Right atrium auricular region (tissue), 2 donors: ENCODE measurements around the gene PDF. TPM values are rescaled to one million over a fixed set of nuclear protein-coding genes. Genes with fewer than 3 reads are reported as not detected.

Experiments used
- DNase-seq: peaks from one replicate; pipeline ENCODE4 v3.0.0-alpha.2; 2019; ENCODE audit warnings: low spot score
- H3K27ac ChIP-seq, 2 donors: fragments of 200-600 bp; sonication (generic); 1 replicate in 1 of 2; 2 replicates in 1 of 2; pipeline ENCODE4 v1.5.1; 2016 to 2019
- H3K27me3 ChIP-seq, 2 donors: fragments of 200-600 bp; sonication (generic); one replicate each; pipeline versions ENCODE4 v1.5.1 to v1.6.0; 2017 to 2019
- H3K36me3 ChIP-seq: fragments of 200-600 bp; sonication (generic); one replicate; pipeline ENCODE4 v1.5.1; 2016
- H3K4me1 ChIP-seq, 2 donors: fragments of 200-600 bp; sonication (generic); one replicate each; pipeline versions ENCODE4 v1.5.1 to v1.6.0; 2017 to 2019
- H3K4me3 ChIP-seq, 2 donors: fragments of 200-600 bp; sonication (generic); 1 replicate in 1 of 2; 2 replicates in 1 of 2; pipeline ENCODE4 v1.5.1; 2017 to 2019; ENCODE audit warnings: mild to moderate bottlenecking in 1 of 2, moderate library complexity in 1 of 2
- H3K9me3 ChIP-seq, 2 donors: fragments of 200-600 bp; sonication (generic); one replicate each; pipeline ENCODE4 v1.5.1; 2019
- CTCF ChIP-seq, 2 donors: fragments of 200-600 bp; sonication (generic); IDR thresholded peaks; one replicate each; pipeline ENCODE4 v1.5.1; 2019; ENCODE audit warnings: antibody characterized with exemption in 2 of 2
- total RNA-seq, 2 donors: library from RNA; depleted of rRNA; stranded (reverse); fragments of >200 nt; gene quantifications; one replicate each; pipeline ENCODE4 v1.1.0, GENCODE V29; 2016

Gene PDF
- total RNA-seq, 2 donors from 2014 or later = 11.8 to 12.8 TPM

GRCh38 chr16:69318911-69319289 is 11.5 kb downstream of the PDF start:
- Histone ChIP-seq H3K27ac (no peak overlapping the region), H3K4me1 (peaks cover 0 to 1% of the 10 kb centered on the region in 2 donors), H3K36me3 (peaks cover 83% of the 10 kb centered on the region), H3K4me3 (no peak overlapping the region), H3K27me3 (no peaks in the 10 kb centered on the region), H3K9me3 (no peaks in the 10 kb centered on the region)
- DNase-seq = no peak
- TF ChIP-seq CTCF (IDR thresholded peaks at IDR 0.05) = no peak

- no peak for TF ChIP-seq CTCF (IDR thresholded peaks at IDR 0.05)
- Histone ChIP-seq H3K4me3 (no peak overlapping the region), H3K4me1 (no peaks in the 10 kb centered on the region), H3K36me3 (peaks cover 78% of the 10 kb centered on the region), H3K27ac (no peak overlapping the region), H3K9me3 (no peaks in the 10 kb centered on the region), H3K27me3 (no peaks in the 10 kb centered on the region)
- DNase-seq = no peak
Measured at GRCh38 chr16:69318177-69318910, 12.0 kb downstream of the PDF start.

- peaks cover 60% of the 10 kb centered on the region for H3K36me3 ChIP-seq
- H3K27me3 ChIP-seq = no peaks in the 10 kb centered on the region
- H3K4me1 ChIP-seq = peaks cover 0 to 17% of the 10 kb centered on the region in 2 donors
- no peak overlapping the region for H3K4me3 ChIP-seq
- no peaks in the 10 kb centered on the region for H3K9me3 ChIP-seq
- H3K27ac ChIP-seq = no peak overlapping the region
- DNase-seq = no peak
- TF ChIP-seq CTCF (IDR thresholded peaks at IDR 0.05) = no peak
Measured at GRCh38 chr16:69316595-69317034, 13.8 kb downstream of the PDF start.

- Histone ChIP-seq H3K27ac (no peak overlapping the region), H3K4me3 (no peak overlapping the region), H3K9me3 (no peaks in the 10 kb centered on the region), H3K4me1 (peaks cover 0 to 18% of the 10 kb centered on the region in 2 donors), H3K27me3 (no peaks in the 10 kb centered on the region), H3K36me3 (peaks cover 51% of the 10 kb centered on the region)
- no peak for TF ChIP-seq CTCF (IDR thresholded peaks at IDR 0.05)
- no peak for DNase-seq
Measured at GRCh38 chr16:69315486-69316311, 14.7 kb downstream of the PDF start.

- peaks cover 0 to 21% of the 10 kb centered on the region in 2 donors for H3K4me1 ChIP-seq
- no peak overlapping the region for H3K4me3 ChIP-seq
- no peak for DNase-seq
- no peaks in the 10 kb centered on the region for H3K9me3 ChIP-seq
- no peaks in the 10 kb centered on the region for H3K27me3 ChIP-seq
- no peak overlapping the region for H3K27ac ChIP-seq
- peaks cover 40% of the 10 kb centered on the region for H3K36me3 ChIP-seq
- no peak for TF ChIP-seq CTCF (IDR thresholded peaks at IDR 0.05)
Measured at GRCh38 chr16:69314534-69314933, 15.9 kb downstream of the PDF start.
